HepG2 (cell line): ENCODE data around the gene SDC1. TPM values are rescaled to one million over a fixed set of nuclear protein-coding genes. Genes with fewer than 3 reads are reported as not detected.

Experiments used
- ASH2L ChIP-seq: fragments of 300-600, 200-600 bp; sonication (generic); IDR thresholded peaks from 2 replicates; pipeline ENCODE4 v1.7.0; 2017; ENCODE audit warnings: low read depth, mild to moderate bottlenecking, moderate library complexity, mixed read lengths, low read length; ENCODE audit not compliant: insufficient read length
- FOXP4 ChIP-seq: sonication (generic); formaldehyde crosslinking; IDR thresholded peaks from 2 replicates; pipeline ENCODE4 v1.4.0; 2020; ENCODE audit warnings: missing genetic modification reagents
- MTERF4 ChIP-seq: sonication (generic); formaldehyde crosslinking; IDR thresholded peaks from 2 replicates; pipeline ENCODE4 v1.8.0; 2023; ENCODE audit warnings: mild to moderate bottlenecking, missing genetic modification reagents
- SKIL ChIP-seq: sonication (generic); formaldehyde crosslinking; IDR thresholded peaks from 2 replicates; pipeline ENCODE4 v1.8.0; 2022; ENCODE audit warnings: missing genetic modification reagents, mild to moderate bottlenecking, moderate library complexity, borderline replicate concordance
- SPEN ChIP-seq: sonication (generic); formaldehyde crosslinking; IDR thresholded peaks from 2 replicates; pipeline ENCODE4 v1.5.1; 2020; ENCODE audit warnings: low read depth, mild to moderate bottlenecking, missing genetic modification reagents
- TBX3 ChIP-seq: fragments of 450-650 bp; IDR thresholded peaks from 2 replicates; pipeline ENCODE4 v1.6.1; 2017; ENCODE audit warnings: antibody characterized with exemption, mild to moderate bottlenecking, inconsistent platforms, borderline replicate concordance
- TFAP4 ChIP-seq: sonication (generic); IDR thresholded peaks from 2 replicates; pipeline ENCODE4 v1.6.1; 2016; ENCODE audit warnings: low read depth, borderline replicate concordance
- UBTF ChIP-seq: sonication (generic); formaldehyde crosslinking; IDR thresholded peaks from 2 replicates; pipeline ENCODE4 v1.4.0; 2020; ENCODE audit warnings: mild to moderate bottlenecking, missing genetic modification reagents
- ZNF281 ChIP-seq: sonication (generic); formaldehyde crosslinking; IDR thresholded peaks from 2 replicates; pipeline ENCODE4 v1.4.0; 2020; ENCODE audit warnings: missing genetic modification reagents, borderline replicate concordance
- ZSCAN9 ChIP-seq: IDR thresholded peaks from 2 replicates; pipeline ENCODE4 v1.6.1; 2016; ENCODE audit warnings: borderline replicate concordance
- polyA plus RNA-seq, 8 experiments: library from polyadenylated mRNA; depleted of rRNA in 3 of 8; stranded (reverse) in 7 of 8; unstranded in 1 of 8; fragments of >200 nt; fragmentation: Illumina TruSeq in 4 of 8; extraction: Trizol in 4 of 8; gene quantifications; 2 replicates each; pipeline versions ENCODE4 v1.2.1 to v1.2.3, GENCODE V29; 2011 to 2016; ENCODE audit warnings: low read depth in 4 of 8, missing spikeins in 1 of 8, mixed read lengths in 1 of 8; ENCODE audit not compliant: insufficient read depth in 1 of 8
- total RNA-seq, 5 experiments: library from RNA; depleted of rRNA; stranded (reverse); fragments of >200 nt; fragmentation: Illumina TruSeq; extraction: Trizol; gene quantifications; 2 replicates each; pipeline ENCODE4 v1.2.3, GENCODE V29; 2016; ENCODE audit warnings: low read depth in 1 of 5

The SDC1 gene
- total and polyA plus RNA-seq, 2 of the 13 experiments (the other 11 are each of a cell fraction or from before 2014, with no cell fraction given) = 108 to 119 TPM

- TF ChIP-seq FOXP4 (CRISPR knock-in tag) (no peak; the same call in 1 of the 2 replicates), SPEN (CRISPR knock-in tag) (peak; percentile 62; the same call in 1 of the 2 replicates), TBX3 (no peak), UBTF (peak; percentile 97), SKIL (peak; percentile 55; the same call in 1 of the 2 replicates), ZNF281 (CRISPR knock-in tag) (peak; percentile 39; the same call in 1 of the 2 replicates), ASH2L (peak; percentile 28), ZSCAN9 (CRISPR knock-in tag) (peak; percentile 70; the same call in 1 of the 2 replicates), MTERF4 (CRISPR knock-in tag) (0 out of 2 replicates have a peak, but pooled peaks have one; percentile 0), TFAP4 (peak; percentile 36; the same call in 1 of the 2 replicates)
Observed at GRCh38 chr2:20225294-20226151, 593 bp upstream of the SDC1 start (continued).
